ENCODE measurements around the gene GLT1D1.
"Not testable (repeated sequence)": the region's sequence is repeated elsewhere in the genome, so short reads cannot be mapped to it uniquely, and the experiment has no call there.

Gene GLT1D1

DNA sequence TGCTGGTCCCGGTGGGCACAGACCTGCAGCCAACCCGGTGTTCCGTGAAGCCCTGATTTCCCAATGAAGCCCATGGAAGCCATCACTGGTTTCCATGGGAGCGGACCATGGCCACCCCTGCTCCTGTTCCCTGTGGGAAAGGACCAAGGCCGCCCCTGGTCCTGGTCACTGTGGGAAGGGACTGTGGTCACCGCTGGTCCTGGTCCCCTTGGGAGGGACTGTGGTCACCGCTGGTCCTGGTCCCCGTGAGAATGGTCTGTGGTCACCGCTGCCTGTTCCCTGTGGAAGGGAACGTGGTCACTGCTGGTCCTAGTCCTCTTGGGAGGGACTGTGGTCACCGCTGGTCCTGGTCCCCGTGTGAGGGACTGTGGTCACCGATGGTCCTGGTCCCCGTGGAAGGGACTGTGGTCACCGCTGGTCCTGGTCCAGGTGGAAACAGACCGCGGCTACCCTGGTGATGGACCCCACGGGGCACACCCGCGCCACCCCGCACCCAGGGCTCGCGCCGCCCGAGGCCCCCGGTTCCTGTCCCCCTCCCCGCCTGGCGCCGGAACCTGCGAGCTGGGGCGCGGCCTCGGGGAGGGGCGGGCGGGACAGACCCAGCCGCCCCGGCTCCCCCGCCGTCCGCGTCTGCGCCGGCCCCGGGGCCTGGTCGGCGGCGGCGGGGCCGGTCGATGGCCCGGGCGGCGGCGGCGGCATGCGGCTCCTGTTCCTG is at the start of gene GLT1D1:
Gene GLT1D1 (plus strand): TSS at position 594 of the 715 bp plus-strand sequence. CDS start 104 bp downstream, at position 698.
- no peak for DNase-seq

DNA sequence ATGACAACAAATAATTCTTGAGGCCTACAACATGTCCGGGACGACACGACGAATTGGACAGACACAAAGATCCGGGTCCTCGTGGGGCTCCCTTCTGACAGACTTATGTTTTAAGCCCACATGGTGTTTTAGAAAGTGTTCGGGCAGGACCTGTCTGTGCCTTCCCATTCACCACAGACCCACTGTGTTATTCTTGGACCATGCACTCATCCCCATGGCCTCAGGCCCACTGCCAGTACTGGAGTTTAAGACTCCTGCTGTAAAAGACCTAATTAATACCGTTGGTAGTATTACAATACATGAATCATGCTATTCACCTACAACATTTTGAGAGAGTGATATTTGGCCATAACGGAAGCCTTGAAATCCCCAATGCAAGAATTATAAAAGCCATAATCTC is 49.5 kb upstream of the GLT1D1 start:
- DNase-seq, result no peak

DNA sequence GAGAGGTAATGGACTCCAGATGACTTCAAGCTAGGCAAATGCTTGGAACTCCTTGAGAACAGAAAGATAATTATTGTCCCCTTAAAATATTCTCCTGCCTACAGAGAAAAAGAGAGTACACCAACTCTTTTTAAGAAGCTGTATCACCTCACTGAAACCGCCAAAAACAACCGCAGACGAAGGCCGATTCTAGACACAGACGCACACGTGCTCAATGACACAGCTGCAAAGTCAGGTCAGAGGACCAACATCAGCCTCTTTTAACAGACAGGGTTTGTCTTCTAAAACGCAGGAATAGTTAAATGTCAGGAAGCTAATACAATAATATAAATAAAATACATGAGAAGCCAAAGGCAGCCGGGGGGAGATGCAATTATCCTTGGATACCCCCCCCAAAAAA is 48.5 kb upstream of the GLT1D1 start:
- no peak for DNase-seq

DNA sequence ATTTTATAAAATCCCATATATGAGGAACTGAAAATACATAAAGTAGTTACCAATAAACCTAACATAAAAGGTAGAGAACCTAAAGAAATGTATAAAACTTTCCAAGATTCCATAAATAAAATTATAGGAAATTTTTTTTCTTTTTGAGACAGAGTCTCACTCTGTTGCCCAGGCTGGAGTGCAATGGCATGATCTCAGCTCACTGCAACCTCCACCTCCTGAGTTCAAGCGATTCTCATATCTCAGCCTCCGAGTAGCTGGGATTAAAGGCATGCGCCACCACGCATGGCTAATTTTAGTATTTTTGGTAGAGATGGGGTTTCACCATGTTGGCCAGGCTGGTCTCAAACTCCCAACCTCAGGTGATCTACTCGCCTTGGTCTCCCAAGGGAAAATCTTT is 47.9 kb upstream of the GLT1D1 start:
- not testable (repeated sequence) for DNase-seq

DNA sequence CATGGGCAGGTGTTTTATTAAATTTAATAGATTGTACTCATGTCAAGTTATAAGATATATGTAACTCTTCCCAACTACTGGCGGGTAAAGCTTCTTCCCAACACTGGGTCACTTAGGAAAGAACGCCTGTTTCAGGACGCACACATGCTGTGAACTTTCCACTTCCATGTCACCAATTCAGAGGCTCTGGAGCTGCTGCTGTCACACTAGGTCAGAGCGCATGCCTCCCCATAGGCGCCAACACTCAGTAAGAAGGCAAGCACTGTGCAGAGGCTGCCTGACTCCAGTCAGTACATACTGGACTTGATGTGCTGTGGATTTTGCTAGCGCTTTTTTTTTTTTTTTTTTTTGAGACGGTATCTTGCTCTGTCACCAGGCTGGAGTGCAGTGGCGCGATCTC is 46.7 kb upstream of the GLT1D1 start:
- no peak for DNase-seq

DNA sequence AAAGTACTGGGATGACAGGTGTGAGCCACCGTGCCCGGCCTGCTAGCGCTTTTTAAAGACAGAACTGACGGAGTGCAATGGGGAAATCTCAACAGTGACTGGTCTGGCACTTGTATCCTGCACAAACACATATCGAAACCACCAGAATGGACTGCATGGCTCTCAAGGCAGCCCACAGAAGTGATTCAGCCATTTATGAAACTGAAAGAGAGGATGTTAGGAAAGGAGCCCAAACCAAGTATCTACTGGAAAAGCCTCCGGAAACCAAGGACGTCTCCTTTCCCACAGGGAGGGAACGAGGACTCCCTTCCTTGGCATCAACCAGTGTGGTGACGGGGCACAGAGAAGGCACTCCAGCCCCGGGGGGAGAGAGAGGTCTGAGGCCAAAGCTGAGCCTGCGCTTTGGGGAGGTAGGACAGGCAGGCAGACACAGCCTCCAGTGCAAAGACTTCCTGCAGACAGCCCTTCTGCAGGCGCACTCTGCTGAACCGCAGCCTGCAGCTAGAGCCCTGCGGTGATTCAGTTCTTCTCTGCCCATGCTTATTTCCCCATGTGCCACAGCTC is 46.0 kb upstream of the GLT1D1 start:
- no peak for DNase-seq

DNA sequence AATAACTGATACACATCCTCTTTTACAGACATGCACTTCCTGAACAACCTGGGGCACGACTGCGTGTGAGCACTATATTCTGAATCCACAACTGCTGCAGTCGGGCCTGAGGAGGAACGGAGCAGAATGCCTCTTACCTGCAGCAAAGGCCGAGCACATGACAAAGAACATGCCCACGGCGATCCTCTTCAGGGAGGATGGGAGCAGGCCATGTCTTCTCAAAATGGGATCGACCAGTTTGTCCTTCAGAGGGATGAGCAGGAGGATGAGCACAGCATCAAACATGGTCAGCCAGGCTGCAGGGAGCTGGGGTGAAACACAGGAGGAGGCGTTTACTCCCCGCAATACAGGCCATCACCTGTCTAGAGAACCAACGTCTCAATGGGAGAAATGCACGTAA is 44.6 kb upstream of the GLT1D1 start:
- no peak for DNase-seq

DNA sequence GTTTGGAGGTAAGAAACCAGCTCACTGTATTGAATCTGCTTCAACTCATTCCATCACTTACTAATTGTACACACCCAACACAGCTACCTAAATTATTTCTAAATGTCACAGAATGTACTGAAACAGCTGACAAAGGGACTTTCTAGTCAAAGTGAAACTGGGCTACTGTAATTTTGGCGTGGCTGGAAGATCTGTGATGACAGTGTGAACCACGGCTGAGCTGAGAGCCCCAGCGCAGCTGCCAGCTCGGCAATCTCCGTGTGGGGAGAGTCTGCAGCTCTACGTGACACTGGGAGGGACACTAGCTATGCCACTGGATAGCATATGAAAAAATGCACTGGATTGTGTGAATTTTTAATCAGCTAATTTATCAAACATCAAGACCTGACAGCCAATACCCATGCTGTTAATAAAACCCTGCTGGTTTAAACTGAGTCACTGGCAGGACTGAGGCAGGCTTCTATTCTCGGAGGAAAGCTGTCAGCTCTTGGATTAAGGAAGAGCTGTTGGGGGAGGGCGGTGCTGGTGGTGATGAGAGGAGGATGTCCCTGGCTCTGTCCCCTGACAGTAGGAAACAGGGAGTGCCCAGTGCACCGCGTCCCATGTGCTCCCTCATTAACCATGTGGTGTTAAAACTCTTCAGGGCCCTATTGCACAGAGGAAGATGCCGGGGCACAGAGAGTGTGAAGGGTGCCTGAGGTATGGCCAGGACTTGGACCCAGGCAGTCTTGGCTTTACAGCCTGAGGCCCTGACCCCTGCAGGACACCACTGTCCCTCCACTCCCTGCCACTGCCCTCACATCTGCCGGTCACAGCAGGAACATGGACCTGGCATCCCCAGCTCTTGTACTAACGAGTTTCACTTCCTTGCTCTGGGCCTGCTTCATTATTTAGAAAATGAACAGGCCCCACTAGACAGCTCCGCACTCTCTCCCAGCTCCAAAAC is 42.8 kb upstream of the GLT1D1 start:
- DNase-seq, result no peak

DNA sequence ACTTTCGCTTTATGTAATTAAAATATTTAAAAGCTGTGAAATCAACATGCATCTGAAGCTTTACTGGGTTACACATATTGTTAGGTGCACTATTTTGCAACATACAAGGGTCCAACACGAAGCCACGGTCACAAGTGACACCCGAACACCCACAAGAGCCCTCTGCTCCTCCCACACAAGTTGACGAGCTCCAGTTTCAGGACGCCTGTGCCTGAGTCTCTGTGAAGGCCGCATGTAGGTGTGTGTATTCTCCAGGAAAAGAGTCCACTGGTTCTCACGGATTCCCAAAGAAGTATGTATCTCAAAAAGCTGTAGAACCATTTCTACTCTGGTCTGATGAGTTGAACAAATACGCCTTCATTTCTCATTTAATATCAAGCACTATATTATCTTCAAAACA is 41.5 kb upstream of the GLT1D1 start:
- DNase-seq, result no peak

DNA sequence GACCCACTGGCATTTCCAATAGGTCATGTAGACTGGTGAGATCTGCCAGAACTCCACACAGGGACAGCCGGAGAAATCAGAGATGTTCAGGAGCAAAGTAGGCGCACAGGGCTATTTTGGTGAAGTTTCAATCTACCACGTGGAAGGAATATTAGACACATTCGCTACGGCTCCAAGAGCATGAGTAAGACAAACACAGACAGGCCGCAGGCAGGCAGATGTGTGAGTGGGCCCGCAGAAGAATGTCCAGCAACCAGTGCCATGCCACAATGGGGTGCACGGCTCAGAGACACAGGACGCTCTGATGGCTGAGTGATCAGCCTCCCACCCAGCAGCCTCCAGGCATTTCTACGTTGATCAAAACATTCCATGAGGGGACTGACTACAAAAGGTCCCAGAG is 39.9 kb upstream of the GLT1D1 start:
- DNase-seq, result no peak

DNA sequence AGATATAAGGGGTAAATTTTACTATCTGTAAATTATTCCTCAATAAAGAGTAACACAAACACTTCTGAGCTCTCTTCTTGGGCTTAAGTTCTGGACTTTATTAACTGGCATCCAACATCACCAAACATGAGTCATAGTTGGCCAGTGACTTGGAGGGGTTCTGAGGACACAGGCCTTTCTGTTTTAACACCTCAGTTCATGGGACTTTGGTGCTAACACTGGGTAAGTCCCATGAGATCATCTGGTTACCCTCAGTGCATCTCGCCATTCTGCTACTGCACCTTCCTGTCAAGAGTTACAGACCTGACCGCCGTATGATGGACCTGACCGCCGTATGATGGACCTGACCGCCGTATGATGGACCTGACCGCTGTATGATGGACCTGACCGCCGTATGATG is 39.4 kb upstream of the GLT1D1 start:
- no peak for DNase-seq

DNA sequence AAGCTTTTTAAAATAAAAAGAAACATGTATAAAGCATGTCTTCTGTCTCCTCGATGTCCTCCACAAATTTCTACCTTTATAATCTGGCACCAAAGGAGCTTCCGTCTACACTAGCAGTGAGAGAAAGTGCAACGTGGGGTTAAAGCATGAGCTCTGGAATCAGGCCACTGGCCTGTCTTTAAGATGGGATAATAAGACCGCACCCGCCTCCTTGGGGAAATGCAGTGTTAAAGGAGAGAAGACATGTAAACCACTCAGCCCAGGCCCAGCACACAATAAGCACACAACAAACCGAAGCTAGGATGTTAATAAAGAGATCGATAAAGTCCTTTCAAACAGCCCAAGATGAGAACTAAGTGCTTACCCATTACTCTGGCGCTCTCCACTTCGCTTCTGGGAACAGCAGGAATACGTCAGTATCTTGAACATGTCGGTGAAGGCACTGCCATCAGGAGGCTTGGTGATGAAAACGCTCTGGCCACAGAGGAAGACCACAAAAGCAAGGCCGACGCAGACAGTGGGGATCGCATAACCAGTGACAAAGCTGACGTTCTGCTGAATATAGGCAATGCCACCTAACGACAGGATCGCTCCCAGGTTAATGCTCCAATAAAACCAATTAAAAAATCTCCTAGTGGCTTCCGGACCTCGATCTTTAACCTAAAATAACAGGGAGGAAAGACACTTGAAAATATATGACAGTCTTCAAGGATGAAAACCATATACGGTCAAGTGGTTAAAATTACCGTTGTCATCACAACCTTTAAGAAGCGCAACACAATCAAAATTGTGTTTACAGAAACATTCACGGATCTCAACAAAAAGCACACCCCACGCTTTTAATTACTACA is 38.6 kb upstream of the GLT1D1 start:
- DNase-seq, result no peak

DNA sequence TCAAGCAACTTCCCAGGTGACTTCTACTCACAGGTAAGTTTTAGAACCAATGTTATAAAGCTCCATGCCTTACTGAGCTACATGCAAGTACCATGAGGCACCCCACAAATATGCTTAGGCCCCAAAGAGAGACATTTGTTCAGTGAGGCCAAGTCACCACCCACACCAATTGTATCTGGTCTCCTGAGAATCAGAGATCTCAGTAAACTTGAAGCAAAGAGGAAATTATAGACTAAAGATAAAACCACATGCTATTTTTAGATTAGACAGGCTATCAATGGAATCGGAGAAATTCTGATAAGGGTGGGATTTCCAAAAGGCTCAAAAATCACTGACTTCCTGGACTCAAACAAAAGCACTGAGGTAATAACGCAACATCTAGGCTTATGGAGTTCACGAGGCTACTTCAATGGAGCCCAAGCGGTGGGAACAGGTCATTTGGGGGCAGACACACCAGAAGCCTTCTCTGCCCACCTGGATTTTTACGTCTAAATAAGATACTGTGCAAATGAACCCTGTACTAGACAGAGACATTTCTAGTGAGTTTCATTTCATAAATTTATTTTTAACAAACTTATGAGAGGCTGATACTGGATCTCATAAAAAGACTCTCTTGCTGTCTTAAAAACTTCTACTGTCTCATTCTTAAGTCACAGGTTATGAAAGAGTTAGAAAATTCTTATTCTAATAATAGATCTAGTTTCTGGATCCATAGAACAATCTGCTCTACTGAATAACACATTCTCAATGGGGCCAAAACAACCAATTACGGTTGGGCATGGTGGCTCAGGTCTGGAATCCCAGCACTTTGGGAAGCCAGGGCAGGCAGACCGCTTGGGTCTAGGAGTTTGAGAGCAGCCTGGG is 37.3 kb upstream of the GLT1D1 start:
- no peak for DNase-seq

DNA sequence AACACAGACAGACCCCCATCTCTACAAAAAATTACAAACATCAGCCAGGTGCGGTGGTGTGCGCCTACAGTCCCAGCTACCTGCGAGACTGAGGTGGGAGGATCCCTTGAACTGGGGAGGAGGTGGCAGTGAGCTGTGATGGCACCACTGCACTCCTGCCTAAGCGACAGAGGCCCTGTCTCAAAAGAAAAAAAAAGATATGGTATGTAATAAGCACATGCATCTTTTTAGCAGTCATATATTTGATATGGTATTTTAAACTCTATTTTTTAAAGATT is 36.7 kb upstream of the GLT1D1 start:
- DNase-seq, result no peak

DNA sequence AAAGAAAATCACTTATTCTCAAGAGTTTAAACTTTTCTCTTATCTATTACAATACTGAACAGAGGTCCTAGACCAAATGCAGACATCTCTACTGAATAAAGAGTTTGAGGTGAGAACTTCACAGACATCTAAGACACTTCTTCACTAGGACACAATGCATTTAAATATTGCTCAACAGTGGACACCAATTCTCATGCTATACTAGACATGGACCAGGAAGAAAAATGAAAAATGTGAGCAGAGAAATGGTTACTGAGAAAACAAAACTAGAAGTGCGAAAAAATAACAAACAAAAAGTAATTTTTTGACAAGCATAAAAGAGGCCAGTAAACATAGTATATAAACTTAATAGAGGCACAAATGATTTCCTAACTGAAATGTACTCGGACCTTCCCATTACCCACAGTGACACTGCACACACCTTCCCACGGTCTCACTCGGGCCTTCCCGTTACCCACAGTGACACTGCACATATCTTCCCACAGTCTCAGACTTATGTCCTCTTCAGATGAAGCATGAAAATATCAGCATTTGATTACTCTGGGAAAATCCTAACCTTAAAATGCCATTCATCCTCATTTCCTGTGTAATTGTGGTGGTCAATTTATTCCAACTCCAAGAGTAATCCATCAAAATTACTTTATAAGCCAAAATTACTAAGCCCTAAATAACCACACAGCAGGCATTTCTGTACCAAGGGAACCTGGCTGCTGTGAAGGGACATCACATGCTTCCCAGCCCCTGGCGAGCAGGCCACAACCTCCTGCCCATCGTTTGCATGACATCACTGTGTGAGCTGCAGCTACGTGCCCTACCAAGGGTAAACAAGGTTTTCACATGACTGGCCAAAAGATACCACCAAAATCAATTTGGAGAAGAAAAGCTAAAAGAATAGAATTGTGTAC is 35.9 kb upstream of the GLT1D1 start:
- no peak for DNase-seq

DNA sequence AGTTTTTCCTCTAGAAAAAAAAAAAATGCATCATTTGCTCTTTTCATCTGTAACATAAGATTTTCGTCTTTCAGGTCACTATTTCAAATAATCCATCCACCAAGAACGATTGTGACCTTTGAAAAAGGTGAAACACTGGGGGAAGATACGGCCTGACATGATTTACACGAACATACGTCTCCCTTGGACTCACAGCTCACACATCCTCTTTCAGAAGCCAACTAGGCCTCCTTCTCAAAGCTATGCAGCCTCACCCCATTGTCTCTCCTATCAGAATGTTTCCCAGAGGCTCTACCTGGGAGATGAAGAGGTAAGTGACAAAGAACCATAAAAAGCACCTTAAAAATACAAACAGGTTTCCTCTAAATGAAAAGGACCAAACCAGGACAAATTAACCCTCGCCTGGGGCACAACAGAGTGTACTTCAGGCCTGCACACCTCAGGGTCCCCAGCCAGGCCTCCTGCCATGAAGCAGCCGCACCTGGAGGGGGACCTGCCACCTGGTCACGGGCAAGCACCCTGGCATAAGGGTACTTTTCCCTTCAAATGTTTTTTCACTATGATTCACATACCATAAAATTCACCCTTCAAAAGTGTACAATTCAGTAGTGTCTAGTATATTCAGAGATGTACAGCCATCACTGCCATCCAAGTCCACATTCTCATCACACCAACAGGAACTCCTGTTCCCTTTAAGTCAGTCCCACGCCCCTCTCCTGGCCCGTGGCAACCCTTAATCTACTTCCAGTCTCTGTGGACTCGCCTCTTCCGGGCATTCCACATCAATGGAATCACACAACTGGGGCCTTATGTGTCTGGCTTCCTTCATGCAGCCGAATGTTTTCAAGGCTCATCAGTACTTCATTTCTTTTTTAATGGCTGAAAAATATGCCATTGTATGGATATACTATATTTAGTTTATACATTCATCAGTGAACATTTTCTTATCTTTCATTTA is 34.9 kb upstream of the GLT1D1 start:
- DNase-seq, result no peak

DNA sequence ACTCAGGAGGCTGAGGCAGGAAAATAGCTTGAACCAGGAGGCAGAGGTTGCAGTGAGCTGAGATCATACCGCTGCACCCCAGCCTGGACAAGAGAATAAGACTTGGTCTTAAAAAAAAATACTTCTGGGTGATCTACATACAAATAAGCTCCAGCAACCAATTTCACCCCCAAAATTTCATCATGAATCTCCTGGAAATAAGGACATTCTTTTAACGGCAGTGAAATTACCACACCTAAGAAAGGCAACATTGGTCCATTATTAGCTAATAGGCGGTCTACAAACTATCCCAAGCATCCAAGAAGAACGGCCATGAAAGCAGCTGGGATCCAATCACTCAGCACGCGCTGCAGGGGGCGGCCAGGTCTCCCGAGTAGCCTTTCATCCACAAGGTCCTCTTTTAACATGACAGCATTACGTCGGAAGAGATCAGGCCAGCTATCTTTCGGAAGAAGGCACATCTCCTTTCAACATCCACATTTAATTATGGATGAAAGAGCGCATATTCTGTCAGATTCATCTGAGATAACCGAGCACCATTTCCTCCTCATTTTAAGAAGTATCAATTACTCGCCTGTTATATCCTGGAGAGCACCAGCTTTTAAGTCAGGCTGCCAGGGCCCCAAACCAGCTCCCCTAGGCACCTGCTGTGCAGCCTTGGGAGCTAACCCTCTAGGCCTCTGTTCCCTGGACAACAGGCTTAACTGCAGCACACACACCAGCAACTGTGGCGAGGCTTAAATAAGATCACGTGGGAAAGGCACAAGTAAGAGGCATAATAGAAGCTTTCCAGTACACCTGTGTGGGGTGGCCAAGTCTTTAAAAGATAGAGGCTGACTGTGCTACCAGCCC is 33.8 kb upstream of the GLT1D1 start:
- DNase-seq, result peak; percentile 62

DNA sequence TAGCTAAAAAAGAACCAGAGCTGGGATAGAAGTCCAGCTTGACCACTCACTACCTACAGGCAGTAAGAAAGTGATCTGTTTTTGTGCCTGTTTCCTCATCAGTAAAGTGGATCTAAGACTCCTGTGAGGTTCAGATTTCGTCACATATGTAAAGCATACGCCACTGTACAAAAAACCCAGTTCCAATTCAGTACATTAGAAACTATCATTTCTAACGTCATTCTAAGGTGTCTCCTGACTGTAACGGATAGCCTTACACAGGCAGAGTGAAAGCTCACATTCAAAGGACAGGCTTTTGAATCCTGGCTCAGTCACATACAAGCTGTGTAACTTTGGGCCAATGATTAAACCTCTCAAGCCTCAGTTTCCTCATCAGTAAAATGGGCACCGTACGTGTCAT is 33.0 kb upstream of the GLT1D1 start:
- no peak for DNase-seq
